Bronchus fibroblast of lung (primary cell): ENCODE data around the gene GPALPP1. TPM values are rescaled to one million over a fixed set of nuclear protein-coding genes. Genes with fewer than 3 reads are reported as not detected.

Experiments
- total RNA-seq: library from RNA; depleted of rRNA; stranded (reverse); fragments of >200 nt; gene quantifications from 2 replicates; pipeline ENCODE4 v1.2.3, GENCODE V29; 2015

The GPALPP1 gene
- total RNA-seq: 12.9 and 20.0 TPM in 2 replicates

DNA sequence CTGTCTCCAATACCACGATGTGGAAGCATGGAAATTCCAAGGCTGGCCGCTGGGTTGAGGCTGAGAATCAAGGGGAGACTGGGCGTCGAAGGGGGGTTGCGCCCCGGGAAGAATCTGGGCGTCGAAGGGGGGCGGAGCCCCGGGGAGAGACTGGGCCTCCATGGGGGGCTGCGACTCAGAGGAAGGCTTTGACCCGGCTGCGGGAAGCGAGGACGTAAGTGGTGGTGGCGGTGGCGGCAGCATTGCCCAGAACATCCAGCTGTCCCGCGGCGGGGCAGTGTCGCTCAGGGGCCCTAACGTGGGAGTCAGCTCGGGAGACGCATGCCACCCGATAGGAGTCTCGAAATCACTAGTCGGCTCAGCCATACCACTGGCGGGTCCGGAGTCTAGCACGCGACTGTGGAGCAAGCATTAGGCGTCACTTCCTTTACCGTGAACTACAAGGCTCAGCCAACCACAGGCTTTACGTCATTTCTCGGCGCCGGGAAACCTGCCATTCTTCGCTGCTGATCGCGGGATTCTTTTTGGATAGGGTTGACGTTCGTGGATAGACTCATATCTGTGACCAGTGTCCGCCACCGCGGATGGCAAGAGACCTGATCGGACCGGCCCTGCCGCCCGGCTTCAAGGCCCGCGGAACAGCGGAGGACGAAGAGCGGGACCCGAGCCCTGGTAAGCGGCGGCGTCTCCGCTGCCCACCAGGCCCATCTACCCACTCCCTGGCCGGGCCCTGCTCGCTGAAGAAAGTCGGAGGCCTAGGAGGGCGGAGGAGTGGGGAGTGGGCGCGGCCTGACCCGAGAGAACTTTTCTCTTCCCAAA is at the start of gene GPALPP1, which contains the start of gene NUFIP1:
GPALPP1 (plus strand) TSS at position 468 of the 819 bp plus-strand sequence; CDS start at position 585, 117 bp downstream.
NUFIP1 (minus strand) TSS at position 401 of the 819 bp plus-strand sequence; CDS start at position 366, 35 bp downstream.

Other genes starting within 250 kb of the GPALPP1 start
- 3.9 and 4.5 TPM in 2 replicates for gene NUFIP1, start 67 bp upstream of the GPALPP1 start, total RNA-seq
- 19.2 and 24.9 TPM in 2 replicates for gene GTF2F2, start 131.0 kb downstream of the GPALPP1 start, total RNA-seq
- gene KCTD4, start 211.5 kb downstream of the GPALPP1 start, total RNA-seq: 0.15 TPM in 1 of 2 replicates, not detected in the other